Measurements from ENCODE around the gene UGT1A5. TPM values are rescaled to one million over a fixed set of nuclear protein-coding genes. Genes with fewer than 3 reads are reported as not detected.

Gene UGT1A5
- polyA plus RNA-seq, 1 donor (not counting 4 experiments of a cell fraction or from before 2014, with no cell fraction given), result 1.3 TPM

DNA sequence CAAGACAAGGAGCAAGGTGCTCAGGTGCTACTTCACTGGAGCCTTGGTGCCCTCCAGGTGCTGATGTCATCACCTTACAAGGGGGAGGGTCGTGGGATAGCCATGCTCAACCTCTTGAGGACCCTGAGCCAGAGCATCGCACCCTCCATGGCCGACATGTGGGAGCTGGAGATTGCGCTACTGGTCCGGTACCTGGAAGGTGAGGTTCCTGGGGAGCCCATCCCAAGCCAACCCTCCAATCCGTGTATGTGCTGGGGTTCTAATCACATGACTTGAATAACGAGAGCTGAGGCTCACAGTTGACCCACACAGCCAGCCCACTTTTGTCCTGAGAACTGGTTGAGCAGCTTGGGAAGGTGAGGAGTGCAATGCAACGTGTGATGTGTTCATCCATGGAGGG is 91.3 kb downstream of the UGT1A5 start:
- no peaks in the 10 kb centered on the region for H3K9me1 ChIP-seq (ENCODE audit: control insufficient read depth, extremely low read depth, insufficient read depth, low read length)
- H3K4me3 ChIP-seq (ENCODE audit: control insufficient read depth in 2 of 3, extremely low read depth in 1 of 3, insufficient read depth in 2 of 3, low read depth in 1 of 3, low read length in 3 of 3), result no peak overlapping the region
- no peaks in the 10 kb centered on the region for H3K36me3 ChIP-seq (ENCODE audit: control insufficient read depth in 2 of 2, extremely low read depth in 1 of 2, insufficient read depth in 2 of 2, low read length in 2 of 2)
- H3K4me2 ChIP-seq (ENCODE audit: control insufficient read depth, extremely low read depth, insufficient read depth, low read depth, low read length), result no peak overlapping the region
- no peaks in the 10 kb centered on the region for H4K20me1 ChIP-seq (ENCODE audit: control insufficient read depth, extremely low read depth, insufficient read depth, low read length)
- DNase-seq (ENCODE audit: low read depth, low spot score) (no peak), FAIRE-seq (no peak)
- no peak overlapping the region for H2AFZ ChIP-seq (ENCODE audit: control insufficient read depth, low read length)
- no peaks in the 10 kb centered on the region for H3K79me2 ChIP-seq (ENCODE audit: control insufficient read depth, insufficient read depth, low read length)
- dilution Hi-C loops (cut with MboI; ENCODE audit: extremely low pct_ligation_motif_present, low sequenced_read_pairs), result no loop called here
- TF ChIP-seq, protein P1, sequence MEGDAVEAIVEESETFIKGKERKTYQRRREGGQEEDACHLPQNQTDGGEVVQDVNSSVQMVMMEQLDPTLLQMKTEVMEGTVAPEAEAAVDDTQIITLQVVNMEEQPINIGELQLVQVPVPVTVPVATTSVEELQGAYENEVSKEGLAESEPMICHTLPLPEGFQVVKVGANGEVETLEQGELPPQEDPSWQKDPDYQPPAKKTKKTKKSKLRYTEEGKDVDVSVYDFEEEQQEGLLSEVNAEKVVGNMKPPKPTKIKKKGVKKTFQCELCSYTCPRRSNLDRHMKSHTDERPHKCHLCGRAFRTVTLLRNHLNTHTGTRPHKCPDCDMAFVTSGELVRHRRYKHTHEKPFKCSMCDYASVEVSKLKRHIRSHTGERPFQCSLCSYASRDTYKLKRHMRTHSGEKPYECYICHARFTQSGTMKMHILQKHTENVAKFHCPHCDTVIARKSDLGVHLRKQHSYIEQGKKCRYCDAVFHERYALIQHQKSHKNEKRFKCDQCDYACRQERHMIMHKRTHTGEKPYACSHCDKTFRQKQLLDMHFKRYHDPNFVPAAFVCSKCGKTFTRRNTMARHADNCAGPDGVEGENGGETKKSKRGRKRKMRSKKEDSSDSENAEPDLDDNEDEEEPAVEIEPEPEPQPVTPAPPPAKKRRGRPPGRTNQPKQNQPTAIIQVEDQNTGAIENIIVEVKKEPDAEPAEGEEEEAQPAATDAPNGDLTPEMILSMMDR (optimal IDR thresholded peaks at IDR 0.05 in 1 of 3, IDR thresholded peaks at IDR 0.05 in 1 of 3, conservative IDR thresholded peaks at IDR 0.05 in 1 of 3; ENCODE audit: extremely low read depth in 1 of 3, insufficient read depth in 2 of 3, low read length in 3 of 3), result no peak
- no peak for TF ChIP-seq EZH2 (IDR thresholded peaks at IDR 0.05; ENCODE audit: low read length)
- H3K27me3 ChIP-seq (ENCODE audit: control insufficient read depth, extremely low read depth, insufficient read depth, low read length), result peaks cover 10% of the 10 kb centered on the region
- H3K9ac ChIP-seq (ENCODE audit: control insufficient read depth, extremely low read depth, insufficient read depth, low read length), result no peak overlapping the region
- H3K27ac ChIP-seq (ENCODE audit: control insufficient read depth, insufficient read depth, low read length), result no peak overlapping the region
- peaks cover 5% of the 10 kb centered on the region for H3K4me1 ChIP-seq (ENCODE audit: control insufficient read depth, extremely low read depth, insufficient read depth, low read length)
- H3K9me3 ChIP-seq (ENCODE audit: control insufficient read depth, low read depth, low read length), result no peaks in the 10 kb centered on the region

DNA sequence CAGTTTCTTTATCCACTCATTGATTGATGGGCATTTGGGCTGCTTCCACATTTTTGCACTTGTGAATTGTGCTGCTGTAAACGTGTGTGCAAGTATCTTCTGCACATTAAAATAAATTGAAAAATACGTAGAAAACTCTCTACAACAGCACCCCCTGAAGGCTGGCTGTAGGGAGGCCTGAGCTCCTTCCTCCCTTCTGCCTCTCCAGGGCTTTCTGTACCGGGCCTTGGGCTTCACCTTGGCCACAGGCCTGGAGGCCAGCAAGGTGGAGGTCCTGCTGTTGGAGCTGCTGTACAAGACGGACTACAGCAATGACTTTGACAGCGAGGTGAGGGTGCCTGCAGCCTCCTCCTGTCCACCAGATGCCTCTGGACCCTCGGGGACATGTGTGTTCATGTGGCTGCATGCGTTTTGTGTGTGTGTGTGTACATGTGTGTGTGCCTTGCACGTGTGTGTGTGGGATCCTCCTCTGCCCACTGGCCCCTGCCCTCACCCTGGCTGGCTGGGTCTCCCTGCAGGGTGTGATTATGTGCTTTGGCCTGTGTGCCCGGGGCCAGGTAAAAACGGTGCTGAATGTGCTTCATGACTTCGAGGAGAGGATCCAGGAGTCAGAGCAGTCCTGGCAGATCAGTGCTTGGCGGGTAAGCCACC is 94.6 kb downstream of the UGT1A5 start:
- Histone ChIP-seq H3K4me2 (ENCODE audit: control insufficient read depth, extremely low read depth, insufficient read depth, low read depth, low read length) (no peak overlapping the region), H2AFZ (ENCODE audit: control insufficient read depth, low read length) (no peak overlapping the region), H3K27ac (ENCODE audit: control insufficient read depth, insufficient read depth, low read length) (no peak overlapping the region), H3K4me1 (ENCODE audit: control insufficient read depth, extremely low read depth, insufficient read depth, low read length) (no peaks in the 10 kb centered on the region), H4K20me1 (ENCODE audit: control insufficient read depth, extremely low read depth, insufficient read depth, low read length) (no peaks in the 10 kb centered on the region), H3K9me1 (ENCODE audit: control insufficient read depth, extremely low read depth, insufficient read depth, low read length) (no peaks in the 10 kb centered on the region), H3K27me3 (ENCODE audit: control insufficient read depth, extremely low read depth, insufficient read depth, low read length) (peaks cover 14% of the 10 kb centered on the region), H3K36me3 (ENCODE audit: control insufficient read depth in 2 of 2, extremely low read depth in 1 of 2, insufficient read depth in 2 of 2, low read length in 2 of 2) (no peaks in the 10 kb centered on the region), H3K4me3 (ENCODE audit: control insufficient read depth in 2 of 3, extremely low read depth in 1 of 3, insufficient read depth in 2 of 3, low read depth in 1 of 3, low read length in 3 of 3) (no peak overlapping the region), H3K9me3 (ENCODE audit: control insufficient read depth, low read depth, low read length) (no peaks in the 10 kb centered on the region), H3K9ac (ENCODE audit: control insufficient read depth, extremely low read depth, insufficient read depth, low read length) (no peak overlapping the region), H3K79me2 (ENCODE audit: control insufficient read depth, insufficient read depth, low read length) (no peaks in the 10 kb centered on the region)
- no peak for FAIRE-seq
- no peak for DNase-seq (ENCODE audit: low read depth, low spot score)
- dilution Hi-C loops (cut with MboI; ENCODE audit: extremely low pct_ligation_motif_present, low sequenced_read_pairs), result no loop called here
- TF ChIP-seq, protein P1 (optimal IDR thresholded peaks at IDR 0.05 in 1 of 3, IDR thresholded peaks at IDR 0.05 in 1 of 3, conservative IDR thresholded peaks at IDR 0.05 in 1 of 3; ENCODE audit: extremely low read depth in 1 of 3, insufficient read depth in 2 of 3, low read length in 3 of 3), result peak; percentile 4 to 30 (median 6)
- no peak for TF ChIP-seq EZH2 (IDR thresholded peaks at IDR 0.05; ENCODE audit: low read length)

Data from keratinocyte (primary cell).